HepG2 (cell line): ENCODE data around the gene HSD11B1L. TPM values are rescaled to one million over a fixed set of nuclear protein-coding genes. Genes with fewer than 3 reads are reported as not detected.

Source experiments
- ATAC-seq: fragments of 200-7000 bp; cut with Tn5 transposase; 3 replicates; pipeline ENCODE4 v1.9.1; 2020; ENCODE audit warnings: mild to moderate bottlenecking, moderate library complexity
- BruUV-seq: library from RNA; stranded (reverse); fragments of 400-500 nt; replicated peaks from 2 replicates; lab custom pipeline; 2021; lab: Mats Ljungman, UMichigan
- CTCF ChIA-PET: fragments of 300-600 bp; formaldehyde crosslinking; extraction: SDS; loops from one replicate; lab custom pipeline; 2021; ENCODE audit warnings: low total read pairs, inconsistent platforms, low intra/inter-chr PET ratio; lab: Yijun Ruan, JAX
- POLR2A ChIA-PET: fragments of 350-600 bp; sonication (Branson Sonifier 250); formaldehyde crosslinking; loops from one replicate; lab custom pipeline; 2020; ENCODE audit warnings: antibody characterized with exemption, inconsistent platforms; lab: Yijun Ruan, JAX
- DNase-seq: peaks from one replicate; pipeline ENCODE4 v3.0.0-alpha.2; 2015; ENCODE audit warnings: low spot score
- FAIRE-seq: peaks from 3 replicates; lab custom pipeline; 2011; peaks lifted over from hg19 to GRCh38; lab: Jason Lieb, UNC
- H2AFZ ChIP-seq: one replicate; pipeline ENCODE4 v1.6.1; 2011; ENCODE audit warnings: low read length, inconsistent platforms
- H3K27ac ChIP-seq: fragments of 300-600 bp; 3 replicates; pipeline ENCODE4 v1.8.0; 2011; ENCODE audit warnings: mixed run types, mild to moderate bottlenecking, mixed read lengths, low read length, inconsistent platforms; ENCODE audit not compliant: insufficient read depth; ENCODE audit errors: extremely low read length
- H3K27me3 ChIP-seq, 2 experiments: fragments of 200-600 bp in 1 of 2; 2 replicates in 1 of 2; 3 replicates in 1 of 2; pipeline versions ENCODE4 v1.6.0 to v1.8.0; 2011; ENCODE audit warnings: low read length in 2 of 2, mild to moderate bottlenecking in 2 of 2, moderate library complexity in 2 of 2, inconsistent platforms in 1 of 2; ENCODE audit not compliant: insufficient read depth in 2 of 2, control insufficient read depth in 1 of 2
- H3K36me3 ChIP-seq, 2 experiments: fragments of 200-600 bp in 1 of 2; replicated peaks in 1 of 2; 2 replicates in 1 of 2; 3 replicates in 1 of 2; pipeline versions ENCODE4 v1.5.1 to v1.8.0; 2011; ENCODE audit warnings: low read length in 2 of 2, inconsistent platforms in 1 of 2; ENCODE audit not compliant: insufficient read depth in 2 of 2, control insufficient read depth in 1 of 2
- H3K4me1 ChIP-seq: 2 replicates; pipeline ENCODE4 v1.5.1; 2012; ENCODE audit warnings: low read length, inconsistent platforms; ENCODE audit not compliant: insufficient read depth
- H3K4me2 ChIP-seq: 2 replicates; pipeline ENCODE4 v1.6.0; 2011; ENCODE audit warnings: low read depth, low read length, inconsistent platforms
- H3K4me3 ChIP-seq, 3 experiments: fragments of 200-600 bp in 1 of 3; sonication (generic), shearing (Covaris generic) in 1 of 3; replicated peaks in 1 of 3; 2 replicates each; pipeline ENCODE4 v1.5.1; 2011 to 2016; ENCODE audit warnings: low read length in 3 of 3, inconsistent platforms in 2 of 3, low read depth in 2 of 3, mild to moderate bottlenecking in 2 of 3, control low read depth in 1 of 3, mixed read lengths in 1 of 3; ENCODE audit not compliant: insufficient read depth in 1 of 3
- H3K79me2 ChIP-seq: one replicate; pipeline ENCODE4 v1.6.1; 2011; ENCODE audit warnings: low read length, inconsistent platforms; ENCODE audit not compliant: insufficient read depth
- H3K9ac ChIP-seq: 2 replicates; pipeline ENCODE4 v1.6.0; 2011; ENCODE audit warnings: mild to moderate bottlenecking, low read depth, low read length, inconsistent platforms; ENCODE audit not compliant: insufficient read depth
- H3K9me3 ChIP-seq: 2 replicates; pipeline ENCODE4 v1.5.1; 2012; ENCODE audit warnings: mild to moderate bottlenecking, low read length
- H4K20me1 ChIP-seq: 2 replicates; pipeline ENCODE4 v1.6.0; 2011; ENCODE audit warnings: inconsistent platforms, mild to moderate bottlenecking, low read length, moderate library complexity; ENCODE audit not compliant: insufficient read depth
- AGO2 ChIP-seq: fragments of 200-400 bp; formaldehyde crosslinking; optimal IDR thresholded peaks from 2 replicates; pipeline ENCODE3; 2017; ENCODE audit warnings: mild to moderate bottlenecking, low read depth, low read length, moderate library complexity
- AKAP8 ChIP-seq: sonication (generic); formaldehyde crosslinking; IDR thresholded peaks from 2 replicates; pipeline ENCODE4 v1.5.1; 2020; ENCODE audit warnings: mild to moderate bottlenecking, missing genetic modification reagents
- BATF2 ChIP-seq: sonication (generic); formaldehyde crosslinking; IDR thresholded peaks from 2 replicates; pipeline ENCODE4 v1.8.0; 2022; ENCODE audit warnings: mild to moderate bottlenecking, missing genetic modification reagents, moderate library complexity
- CCAR2 ChIP-seq: fragments of 200-400 bp; formaldehyde crosslinking; optimal IDR thresholded peaks from 2 replicates; pipeline ENCODE3; 2018; ENCODE audit warnings: low read depth, mild to moderate bottlenecking, low read length, moderate library complexity
- GATAD2A ChIP-seq: IDR thresholded peaks from 2 replicates; pipeline ENCODE4 v1.6.1; 2016
- GZF1 ChIP-seq: sonication (generic); formaldehyde crosslinking; IDR thresholded peaks from 2 replicates; pipeline ENCODE4 v1.5.1; 2020; ENCODE audit warnings: mild to moderate bottlenecking, missing genetic modification reagents
- HNRNPK ChIP-seq: fragments of 200-400 bp; formaldehyde crosslinking; IDR thresholded peaks from 2 replicates; pipeline ENCODE4 v1.6.1; 2018; ENCODE audit warnings: low read length, low read depth, moderate library complexity, mild to moderate bottlenecking; ENCODE audit not compliant: poor library complexity, severe bottlenecking
- HNRNPL ChIP-seq: fragments of 200-400 bp; formaldehyde crosslinking; IDR thresholded peaks from 2 replicates; pipeline ENCODE4 v1.6.1; 2017; ENCODE audit warnings: mild to moderate bottlenecking, low read depth, low read length
- MAFG ChIP-seq: sonication (generic); formaldehyde crosslinking; IDR thresholded peaks from 2 replicates; pipeline ENCODE4 v1.5.1; 2020; ENCODE audit warnings: mild to moderate bottlenecking, missing genetic modification reagents
- PHF5A ChIP-seq: IDR thresholded peaks from one replicate; pipeline ENCODE4 v1.6.1; 2018; ENCODE audit warnings: low read depth, missing genetic modification reagents; ENCODE audit not compliant: unreplicated experiment
- POLR2G ChIP-seq: fragments of 200-400 bp; formaldehyde crosslinking; IDR thresholded peaks from 2 replicates; pipeline ENCODE4 v1.6.1; 2018; ENCODE audit warnings: mild to moderate bottlenecking, low read depth, low read length, moderate library complexity
- RBFOX2 ChIP-seq: fragments of 200-400 bp; formaldehyde crosslinking; IDR thresholded peaks from 2 replicates; pipeline ENCODE4 v1.6.1; 2017; ENCODE audit warnings: low read depth, mild to moderate bottlenecking, low read length
- RBM22 ChIP-seq: fragments of 200-400 bp; formaldehyde crosslinking; optimal IDR thresholded peaks from 2 replicates; pipeline ENCODE3; 2017; ENCODE audit warnings: mild to moderate bottlenecking, low read length, moderate library complexity
- TEAD2 ChIP-seq: sonication (generic); formaldehyde crosslinking; IDR thresholded peaks from 2 replicates; pipeline ENCODE4 v1.9.0; 2021; ENCODE audit warnings: missing genetic modification reagents
- TEAD3 ChIP-seq: optimal IDR thresholded peaks from 2 replicates; pipeline ENCODE3; 2016; ENCODE audit warnings: borderline replicate concordance
- ZFAT ChIP-seq: sonication (generic); formaldehyde crosslinking; conservative IDR thresholded peaks from 2 replicates; pipeline ENCODE4 v1.8.1; 2023; ENCODE audit warnings: missing genetic modification reagents, inconsistent platforms
- ZNF224 ChIP-seq: sonication (generic); formaldehyde crosslinking; IDR thresholded peaks from 2 replicates; pipeline ENCODE4 v1.5.0; 2020; ENCODE audit warnings: mild to moderate bottlenecking, missing genetic modification reagents
- WGBS: methylation state at CpG from one replicate; pipeline ENCODE4 v1.1.6; 2017; ENCODE audit warnings: low lambda C conversion rate; 5-methylcytosine and 5-hydroxymethylcytosine counted together
- in situ Hi-C: cut with HindIII; loops from 2 replicates; pipeline ENCODE4 v1.10.0; 2017; ENCODE audit warnings: low pct_unique_long_range_greater_than_20kb; ENCODE audit not compliant: extremely low pct_ligation_motif_present
- intact Hi-C: fragments of 100-400 bp; cut with micrococcal nuclease; formaldehyde crosslinking; loops from one replicate; pipeline ENCODE4 v1.10.0; 2022; ENCODE audit not compliant: unreplicated experiment
- polyA plus RNA-seq, 8 experiments: library from polyadenylated mRNA; depleted of rRNA in 3 of 8; stranded (reverse) in 7 of 8; unstranded in 1 of 8; fragments of >200 nt; fragmentation: Illumina TruSeq in 4 of 8; extraction: Trizol in 4 of 8; gene quantifications; 2 replicates each; pipeline versions ENCODE4 v1.2.1 to v1.2.3, GENCODE V29; 2011 to 2016; ENCODE audit warnings: low read depth in 4 of 8, missing spikeins in 1 of 8, mixed read lengths in 1 of 8; ENCODE audit not compliant: insufficient read depth in 1 of 8
- total RNA-seq, 5 experiments: library from RNA; depleted of rRNA; stranded (reverse); fragments of >200 nt; fragmentation: Illumina TruSeq; extraction: Trizol; gene quantifications; 2 replicates each; pipeline ENCODE4 v1.2.3, GENCODE V29; 2016; ENCODE audit warnings: low read depth in 1 of 5
- TF ChIP-seq, protein P1 (sequence below): sonication (generic); formaldehyde crosslinking; IDR thresholded peaks from 2 replicates; pipeline ENCODE4 v1.4.0; 2020; ENCODE audit warnings: missing genetic modification reagents
- TF ChIP-seq, protein P2 (sequence below): sonication (generic); formaldehyde crosslinking; IDR thresholded peaks from 2 replicates; pipeline ENCODE4 v1.4.0; 2020; ENCODE audit warnings: missing genetic modification reagents, mild to moderate bottlenecking, borderline replicate concordance

The HSD11B1L gene
- total and polyA plus RNA-seq, 2 of the 13 experiments (the other 11 are each of a cell fraction or from before 2014, with no cell fraction given), result 2.8 to 3.9 TPM

GRCh38 chr19:5697022-5697889, 16.4 kb downstream of the HSD11B1L start:
- H3K79me2 ChIP-seq, result peaks cover 14% of the 10 kb centered on the region
- WGBS, result 95% methylated on average over 20 of the region's 25 CpGs
- FAIRE-seq, result no peak
- TF ChIP-seq HNRNPL (0 out of 2 replicates have a peak, but pooled peaks have one; percentile 4), TEAD2 (CRISPR knock-in tag) (no peak), BATF2 (CRISPR knock-in tag) (no peak), POLR2G (peak; percentile 45), HNRNPK (peak; percentile 65), MAFG (no peak), TEAD3 (no peak), PHF5A (CRISPR knock-in tag) (no peak), ZNF224 (CRISPR knock-in tag) (no peak), GATAD2A (CRISPR knock-in tag) (no peak), CCAR2 (peak; percentile 20), AGO2 (peak; percentile 3), AKAP8 (CRISPR knock-in tag) (peak; percentile 1; the same call in 1 of the 2 replicates), ZFAT (CRISPR knock-in tag) (no peak), GZF1 (no peak), RBFOX2 (peak; percentile 16; the same call in 1 of the 2 replicates), RBM22 (peak; percentile 71)
- TF ChIP-seq, protein P1, sequence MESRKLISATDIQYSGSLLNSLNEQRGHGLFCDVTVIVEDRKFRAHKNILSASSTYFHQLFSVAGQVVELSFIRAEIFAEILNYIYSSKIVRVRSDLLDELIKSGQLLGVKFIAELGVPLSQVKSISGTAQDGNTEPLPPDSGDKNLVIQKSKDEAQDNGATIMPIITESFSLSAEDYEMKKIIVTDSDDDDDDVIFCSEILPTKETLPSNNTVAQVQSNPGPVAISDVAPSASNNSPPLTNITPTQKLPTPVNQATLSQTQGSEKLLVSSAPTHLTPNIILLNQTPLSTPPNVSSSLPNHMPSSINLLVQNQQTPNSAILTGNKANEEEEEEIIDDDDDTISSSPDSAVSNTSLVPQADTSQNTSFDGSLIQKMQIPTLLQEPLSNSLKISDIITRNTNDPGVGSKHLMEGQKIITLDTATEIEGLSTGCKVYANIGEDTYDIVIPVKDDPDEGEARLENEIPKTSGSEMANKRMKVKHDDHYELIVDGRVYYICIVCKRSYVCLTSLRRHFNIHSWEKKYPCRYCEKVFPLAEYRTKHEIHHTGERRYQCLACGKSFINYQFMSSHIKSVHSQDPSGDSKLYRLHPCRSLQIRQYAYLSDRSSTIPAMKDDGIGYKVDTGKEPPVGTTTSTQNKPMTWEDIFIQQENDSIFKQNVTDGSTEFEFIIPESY, result peak; percentile 44; the same call in 1 of the 2 replicates
- TF ChIP-seq, protein P2, sequence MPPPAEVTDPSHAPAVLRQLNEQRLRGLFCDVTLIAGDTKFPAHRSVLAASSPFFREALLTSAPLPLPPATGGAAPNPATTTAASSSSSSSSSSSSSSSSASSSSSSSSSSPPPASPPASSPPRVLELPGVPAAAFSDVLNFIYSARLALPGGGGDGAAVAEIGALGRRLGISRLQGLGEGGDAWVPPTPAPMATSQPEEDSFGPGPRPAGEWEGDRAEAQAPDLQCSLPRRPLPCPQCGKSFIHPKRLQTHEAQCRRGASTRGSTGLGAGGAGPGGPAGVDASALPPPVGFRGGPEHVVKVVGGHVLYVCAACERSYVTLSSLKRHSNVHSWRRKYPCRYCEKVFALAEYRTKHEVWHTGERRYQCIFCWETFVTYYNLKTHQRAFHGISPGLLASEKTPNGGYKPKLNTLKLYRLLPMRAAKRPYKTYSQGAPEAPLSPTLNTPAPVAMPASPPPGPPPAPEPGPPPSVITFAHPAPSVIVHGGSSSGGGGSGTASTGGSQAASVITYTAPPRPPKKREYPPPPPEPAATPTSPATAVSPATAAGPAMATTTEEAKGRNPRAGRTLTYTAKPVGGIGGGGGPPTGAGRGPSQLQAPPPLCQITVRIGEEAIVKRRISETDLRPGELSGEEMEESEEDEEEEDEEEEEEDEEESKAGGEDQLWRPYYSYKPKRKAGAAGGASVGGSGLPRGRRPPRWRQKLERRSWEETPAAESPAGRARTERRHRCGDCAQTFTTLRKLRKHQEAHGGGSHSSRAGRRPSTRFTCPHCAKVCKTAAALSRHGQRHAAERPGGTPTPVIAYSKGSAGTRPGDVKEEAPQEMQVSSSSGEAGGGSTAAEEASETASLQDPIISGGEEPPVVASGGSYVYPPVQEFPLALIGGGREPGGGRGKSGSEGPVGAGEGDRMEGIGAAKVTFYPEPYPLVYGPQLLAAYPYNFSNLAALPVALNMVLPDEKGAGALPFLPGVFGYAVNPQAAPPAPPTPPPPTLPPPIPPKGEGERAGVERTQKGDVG (CRISPR knock-in tag), result no peak

More at GRCh38 chr19:5697022-5697889, 16.4 kb downstream of the HSD11B1L start:
- ChIA-PET POLR2A (interaction anchor here (3.2 kb wide), 1 partner anchor 8 kb away, joined by 12 read pairs; the partner anchor contains the start of gene RPL36), CTCF (no interaction called here)
- BruUV-seq, result no TSS peak
- intact Hi-C loops (no loop called here), in situ Hi-C loops (no loop called here)
- DNase-seq (no peak), ATAC-seq (no peak)
- no peaks in the 10 kb centered on the region for H3K27me3 ChIP-seq
- H3K9me3 ChIP-seq, result no peaks in the 10 kb centered on the region
- H3K4me1 ChIP-seq, result peaks cover 6% of the 10 kb centered on the region; the same call in 1 of the 2 replicates
- peaks cover 21% of the 10 kb centered on the region for H4K20me1 ChIP-seq
- H3K4me3 ChIP-seq, result no peak overlapping the region
- no peak overlapping the region for H3K9ac ChIP-seq
- peaks cover 36 to 74% of the 10 kb centered on the region in 2 experiments for H3K36me3 ChIP-seq
- no peak overlapping the region for H3K4me2 ChIP-seq
- H2AFZ ChIP-seq, result no peak overlapping the region
- H3K27ac ChIP-seq, result no peak overlapping the region
